NCI-H1092 (cell line): Measurements from ENCODE around the gene P2RX1.

Experiments used
- DNase-seq: peaks from one replicate; lab custom pipeline; 2025; lab: John Stamatoyannopoulos, UW

P2RX1 gene

GRCh38 chr17:3915995-3916696, at the start of gene P2RX1:
Gene P2RX1 (minus strand): TSS chr17:3916465. CDS start chr17:3916225, 240 bp downstream.
- DNase-seq: no peak

GRCh38 chr17:3965118-3965800, 49.0 kb upstream of the P2RX1 start:
- DNase-seq: peak; percentile 54

- DNase-seq: no peak
Observed at GRCh38 chr17:3964203-3965117, 48.2 kb upstream of the P2RX1 start, which contains the start of gene ATP2A3. Gene ATP2A3 (minus strand): TSS chr17:3964437. CDS start chr17:3964291, 146 bp downstream.

- no peak for DNase-seq
Observed at GRCh38 chr17:3963237-3964201, 47.3 kb upstream of the P2RX1 start.

- DNase-seq: no peak
Observed at GRCh38 chr17:3962965-3963236, 46.6 kb upstream of the P2RX1 start.

GRCh38 chr17:3962217-3962964, 46.1 kb upstream of the P2RX1 start:
- no peak for DNase-seq

GRCh38 chr17:3961564-3962047, 45.3 kb upstream of the P2RX1 start:
- no peak for DNase-seq

- DNase-seq: no peak
Observed at GRCh38 chr17:3960764-3961163, 44.5 kb upstream of the P2RX1 start.

GRCh38 chr17:3959921-3960601, 43.8 kb upstream of the P2RX1 start:
- no peak for DNase-seq

GRCh38 chr17:3959295-3959899, 43.1 kb upstream of the P2RX1 start:
- peak; percentile 82 for DNase-seq

GRCh38 chr17:3957735-3958599, 41.7 kb upstream of the P2RX1 start:
- no peak for DNase-seq

- peak; percentile 55 for DNase-seq
Observed at GRCh38 chr17:3956983-3957382, 40.7 kb upstream of the P2RX1 start.

GRCh38 chr17:3956327-3956957, 40.2 kb upstream of the P2RX1 start:
- no peak for DNase-seq

- no peak for DNase-seq
Observed at GRCh38 chr17:3955673-3955988, 39.4 kb upstream of the P2RX1 start.

- no peak for DNase-seq
Observed at GRCh38 chr17:3954976-3955672, 38.9 kb upstream of the P2RX1 start.

- DNase-seq: no peak
Observed at GRCh38 chr17:3954086-3954485, 37.8 kb upstream of the P2RX1 start.

- DNase-seq: no peak
Observed at GRCh38 chr17:3953542-3953941, 37.3 kb upstream of the P2RX1 start.

GRCh38 chr17:3952186-3952585, 35.9 kb upstream of the P2RX1 start:
- DNase-seq: no peak
